ENCODE results near the gene EDIL3. TPM values are rescaled to one million over a fixed set of nuclear protein-coding genes. Genes with fewer than 3 reads are reported as not detected.

Gene EDIL3
- total RNA-seq, 2 donors from 2014 or later, result not detected

GRCh38 chr5:84273517-84273883, 111.2 kb downstream of the EDIL3 start:
- no peaks in the 10 kb centered on the region for H3K27me3 Mint-ChIP-seq
- no peaks in the 10 kb centered on the region for H3K4me1 Mint-ChIP-seq
- H3K4me3 Mint-ChIP-seq, result no peak overlapping the region
- ATAC-seq (replicated peaks), result no peak
- no peaks in the 10 kb centered on the region for H3K9me3 Mint-ChIP-seq
- H3K27ac Mint-ChIP-seq, result no peak overlapping the region
- H3K36me3 Mint-ChIP-seq (ENCODE audit: low read depth), result no peaks in the 10 kb centered on the region

- Mint-ChIP-seq H3K36me3 (ENCODE audit: low read depth) (no peaks in the 10 kb centered on the region), H3K4me3 (no peak overlapping the region), H3K4me1 (no peaks in the 10 kb centered on the region), H3K9me3 (no peaks in the 10 kb centered on the region), H3K27ac (no peak overlapping the region), H3K27me3 (no peaks in the 10 kb centered on the region)
- ATAC-seq (replicated peaks), result no peak
These were observed 111.7 kb downstream of the EDIL3 start for GRCh38 chr5:84272771-84273516.

- Mint-ChIP-seq H3K4me1 (no peaks in the 10 kb centered on the region), H3K36me3 (ENCODE audit: low read depth) (no peaks in the 10 kb centered on the region), H3K9me3 (no peaks in the 10 kb centered on the region), H3K27ac (no peak overlapping the region), H3K4me3 (no peak overlapping the region), H3K27me3 (no peaks in the 10 kb centered on the region)
- no peak for ATAC-seq (replicated peaks)
These were observed 118.7 kb downstream of the EDIL3 start for GRCh38 chr5:84265739-84266550.

- Mint-ChIP-seq H3K4me3 (no peak overlapping the region), H3K36me3 (ENCODE audit: low read depth) (no peaks in the 10 kb centered on the region), H3K27ac (no peak overlapping the region), H3K27me3 (no peaks in the 10 kb centered on the region), H3K4me1 (no peaks in the 10 kb centered on the region), H3K9me3 (no peaks in the 10 kb centered on the region)
- no peak for ATAC-seq (replicated peaks)
These were observed 119.5 kb downstream of the EDIL3 start for GRCh38 chr5:84265130-84265529.

- no peak for ATAC-seq (replicated peaks)
- Mint-ChIP-seq H3K27ac (no peak overlapping the region), H3K27me3 (no peaks in the 10 kb centered on the region), H3K4me3 (no peak overlapping the region), H3K36me3 (ENCODE audit: low read depth) (no peaks in the 10 kb centered on the region), H3K9me3 (no peaks in the 10 kb centered on the region), H3K4me1 (no peaks in the 10 kb centered on the region)
These were observed 123.7 kb downstream of the EDIL3 start for GRCh38 chr5:84260939-84261338.

DNA sequence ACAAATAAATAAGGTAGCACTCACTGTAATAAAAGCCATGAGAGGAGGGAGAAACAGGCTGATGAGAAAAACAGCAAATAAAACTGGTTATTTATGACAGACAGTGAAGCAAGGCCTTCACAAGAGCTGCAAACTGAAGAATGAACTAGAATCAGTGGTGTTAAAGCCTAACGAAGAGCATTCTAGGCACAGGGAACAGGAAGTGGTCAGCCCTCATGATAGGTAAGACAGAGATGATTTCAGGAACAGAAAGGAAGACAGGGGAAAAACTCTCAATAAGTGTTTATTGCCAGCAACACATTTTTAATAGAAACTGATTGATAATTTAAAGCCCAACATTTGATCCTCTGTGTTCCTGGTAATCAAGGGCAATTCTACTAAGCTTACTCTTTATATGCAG, 124.5 kb downstream of the EDIL3 start:
- no peaks in the 10 kb centered on the region for H3K36me3 Mint-ChIP-seq (ENCODE audit: low read depth)

GRCh38 chr5:84259283-84260045, 125.2 kb downstream of the EDIL3 start:
- Mint-ChIP-seq H3K27ac (no peak overlapping the region), H3K4me1 (no peaks in the 10 kb centered on the region), H3K4me3 (no peak overlapping the region), H3K27me3 (no peaks in the 10 kb centered on the region), H3K36me3 (ENCODE audit: low read depth) (no peaks in the 10 kb centered on the region), H3K9me3 (no peaks in the 10 kb centered on the region)
- ATAC-seq (replicated peaks), result no peak

More for the DNA sequence above, 124.5 kb downstream of the EDIL3 start:
- Mint-ChIP-seq H3K4me1 (no peaks in the 10 kb centered on the region), H3K27me3 (no peaks in the 10 kb centered on the region), H3K27ac (no peak overlapping the region), H3K4me3 (no peak overlapping the region), H3K9me3 (no peaks in the 10 kb centered on the region)
- no peak for ATAC-seq (replicated peaks)

- Mint-ChIP-seq H3K4me3 (no peak overlapping the region), H3K9me3 (no peaks in the 10 kb centered on the region), H3K36me3 (ENCODE audit: low read depth) (no peaks in the 10 kb centered on the region), H3K27me3 (no peaks in the 10 kb centered on the region), H3K27ac (no peak overlapping the region), H3K4me1 (no peaks in the 10 kb centered on the region)
- no peak for ATAC-seq (replicated peaks)
These were observed 127.6 kb downstream of the EDIL3 start for GRCh38 chr5:84257061-84257460.

DNA sequence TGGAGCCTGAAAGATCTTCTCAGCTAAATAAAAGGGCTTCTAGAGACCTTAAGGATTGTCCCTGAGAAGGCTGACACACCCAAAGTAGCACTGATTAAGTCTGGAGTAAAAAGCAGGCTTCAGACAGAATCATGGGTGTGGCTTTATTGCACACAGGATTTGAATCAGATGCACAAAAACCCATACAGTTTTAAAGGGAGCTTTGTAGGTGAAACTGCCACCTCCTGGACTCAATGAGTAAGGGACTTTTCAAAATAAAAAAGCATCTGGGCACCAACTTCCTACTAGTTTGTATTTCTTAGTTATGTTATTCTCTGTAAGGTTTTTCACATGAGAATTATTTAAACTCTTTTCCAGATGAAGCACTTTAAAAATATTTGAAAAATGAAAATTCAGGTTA, 129.4 kb downstream of the EDIL3 start:
- no peak for ATAC-seq (replicated peaks)
- Mint-ChIP-seq H3K9me3 (no peaks in the 10 kb centered on the region), H3K27ac (no peak overlapping the region)

DNA sequence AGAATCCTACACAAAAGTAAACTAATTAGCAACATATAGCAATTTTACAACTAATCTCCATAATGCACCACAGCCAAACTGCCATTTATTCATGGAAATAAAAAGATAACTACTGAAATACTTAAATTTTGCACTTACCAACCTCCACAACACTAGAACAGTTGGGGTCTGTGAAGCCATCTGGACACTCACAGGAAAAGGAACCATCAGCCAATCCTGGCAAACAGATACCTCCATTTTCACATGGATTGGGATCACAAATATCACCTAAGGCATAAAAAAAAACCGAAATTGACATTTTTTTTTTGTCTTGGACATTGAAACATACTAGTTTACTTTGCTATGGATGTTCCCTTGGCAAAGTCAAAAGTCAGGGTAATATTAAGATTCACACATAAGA, 130.7 kb downstream of the EDIL3 start:
- ATAC-seq (replicated peaks), result no peak
- H3K27ac Mint-ChIP-seq, result no peak overlapping the region
- no peaks in the 10 kb centered on the region for H3K4me1 Mint-ChIP-seq
- no peaks in the 10 kb centered on the region for H3K9me3 Mint-ChIP-seq
- H3K27me3 Mint-ChIP-seq, result no peaks in the 10 kb centered on the region
- H3K4me3 Mint-ChIP-seq, result no peak overlapping the region
- H3K36me3 Mint-ChIP-seq (ENCODE audit: low read depth), result no peaks in the 10 kb centered on the region

More for the DNA sequence above, 129.4 kb downstream of the EDIL3 start:
- Mint-ChIP-seq H3K4me3 (no peak overlapping the region), H3K27me3 (no peaks in the 10 kb centered on the region), H3K4me1 (no peaks in the 10 kb centered on the region), H3K36me3 (ENCODE audit: low read depth) (no peaks in the 10 kb centered on the region)

DNA sequence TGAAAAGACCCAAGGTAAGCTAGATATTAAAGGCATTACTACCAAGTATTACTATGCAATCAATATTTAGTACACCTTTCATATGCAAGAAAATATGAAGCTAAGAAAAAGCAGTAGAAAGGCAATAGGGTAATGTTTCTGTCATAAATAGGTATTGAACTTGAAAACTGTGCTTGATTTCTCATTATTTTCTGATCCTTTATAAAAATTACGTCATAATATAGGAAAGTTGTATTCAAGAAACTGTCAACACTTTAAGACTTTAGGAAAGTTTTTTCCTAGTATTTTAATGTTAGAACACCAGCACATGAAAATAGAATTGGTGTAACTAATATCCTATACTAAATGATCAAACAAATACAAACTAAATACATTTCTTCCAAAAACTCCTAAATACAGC, 133.2 kb downstream of the EDIL3 start:
- Mint-ChIP-seq H3K4me1 (no peaks in the 10 kb centered on the region), H3K4me3 (no peak overlapping the region), H3K9me3 (peaks cover 7% of the 10 kb centered on the region), H3K27ac (no peak overlapping the region), H3K27me3 (no peaks in the 10 kb centered on the region), H3K36me3 (ENCODE audit: low read depth) (no peaks in the 10 kb centered on the region)
- no peak for ATAC-seq (replicated peaks)

GRCh38 chr5:84249918-84250630, 134.6 kb downstream of the EDIL3 start:
- H3K4me3 Mint-ChIP-seq, result no peak overlapping the region
- no peaks in the 10 kb centered on the region for H3K36me3 Mint-ChIP-seq (ENCODE audit: low read depth)
- H3K27me3 Mint-ChIP-seq, result no peaks in the 10 kb centered on the region
- H3K27ac Mint-ChIP-seq, result no peak overlapping the region
- H3K9me3 Mint-ChIP-seq, result peaks cover 7% of the 10 kb centered on the region
- H3K4me1 Mint-ChIP-seq, result no peaks in the 10 kb centered on the region
- no peak for ATAC-seq (replicated peaks)

DNA sequence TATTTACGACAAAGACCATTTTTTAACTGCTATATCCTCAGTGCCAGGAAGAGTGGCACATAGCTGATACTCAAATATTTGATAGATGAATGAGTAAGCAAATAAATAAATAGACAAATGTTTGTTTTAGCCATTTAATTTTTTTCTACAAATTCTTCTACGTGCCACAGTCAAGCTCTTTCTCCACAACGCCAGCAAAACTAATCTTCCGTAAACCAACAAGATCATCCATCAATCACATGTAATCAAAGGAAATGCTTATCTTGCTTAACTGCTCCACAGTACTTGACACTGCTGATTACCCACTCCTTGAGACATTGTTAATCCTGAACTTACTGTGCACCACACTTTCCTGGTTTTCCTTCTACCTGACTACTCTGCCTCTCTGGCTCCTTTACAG, 136.7 kb downstream of the EDIL3 start:
- Mint-ChIP-seq H3K4me3 (no peak overlapping the region), H3K27ac (no peak overlapping the region), H3K36me3 (ENCODE audit: low read depth) (no peaks in the 10 kb centered on the region), H3K27me3 (no peaks in the 10 kb centered on the region), H3K9me3 (peaks cover 7% of the 10 kb centered on the region), H3K4me1 (no peaks in the 10 kb centered on the region)
- no peak for ATAC-seq (replicated peaks)

- Mint-ChIP-seq H3K4me3 (no peak overlapping the region), H3K36me3 (ENCODE audit: low read depth) (no peaks in the 10 kb centered on the region), H3K9me3 (no peaks in the 10 kb centered on the region), H3K27me3 (no peaks in the 10 kb centered on the region), H3K4me1 (no peaks in the 10 kb centered on the region), H3K27ac (no peak overlapping the region)
- ATAC-seq (replicated peaks), result no peak
These were observed 142.4 kb downstream of the EDIL3 start for GRCh38 chr5:84242286-84242685.

All from activated T-helper 17 cell treated with anti-CD3 and anti-CD28 coated beads, Interleukin-2, amount 50 U/mL, for 72 hours (primary cell).